DMS114 treated with DMSO at 0.1 percent for 48 hours (cell line): ENCODE data around the gene MAP2K2.
A peak's percentile ranks its signal among the peaks of the same experiment; 100 is the strongest.
"Not testable (repeated sequence)": the region's sequence is repeated elsewhere in the genome, so short reads cannot be mapped to it uniquely, and the experiment has no call there.

Source experiments
- DNase-seq: peaks from one replicate; lab custom pipeline; 2025; ENCODE audit not compliant: unreplicated experiment; lab: John Stamatoyannopoulos, UW

The MAP2K2 gene

DNA sequence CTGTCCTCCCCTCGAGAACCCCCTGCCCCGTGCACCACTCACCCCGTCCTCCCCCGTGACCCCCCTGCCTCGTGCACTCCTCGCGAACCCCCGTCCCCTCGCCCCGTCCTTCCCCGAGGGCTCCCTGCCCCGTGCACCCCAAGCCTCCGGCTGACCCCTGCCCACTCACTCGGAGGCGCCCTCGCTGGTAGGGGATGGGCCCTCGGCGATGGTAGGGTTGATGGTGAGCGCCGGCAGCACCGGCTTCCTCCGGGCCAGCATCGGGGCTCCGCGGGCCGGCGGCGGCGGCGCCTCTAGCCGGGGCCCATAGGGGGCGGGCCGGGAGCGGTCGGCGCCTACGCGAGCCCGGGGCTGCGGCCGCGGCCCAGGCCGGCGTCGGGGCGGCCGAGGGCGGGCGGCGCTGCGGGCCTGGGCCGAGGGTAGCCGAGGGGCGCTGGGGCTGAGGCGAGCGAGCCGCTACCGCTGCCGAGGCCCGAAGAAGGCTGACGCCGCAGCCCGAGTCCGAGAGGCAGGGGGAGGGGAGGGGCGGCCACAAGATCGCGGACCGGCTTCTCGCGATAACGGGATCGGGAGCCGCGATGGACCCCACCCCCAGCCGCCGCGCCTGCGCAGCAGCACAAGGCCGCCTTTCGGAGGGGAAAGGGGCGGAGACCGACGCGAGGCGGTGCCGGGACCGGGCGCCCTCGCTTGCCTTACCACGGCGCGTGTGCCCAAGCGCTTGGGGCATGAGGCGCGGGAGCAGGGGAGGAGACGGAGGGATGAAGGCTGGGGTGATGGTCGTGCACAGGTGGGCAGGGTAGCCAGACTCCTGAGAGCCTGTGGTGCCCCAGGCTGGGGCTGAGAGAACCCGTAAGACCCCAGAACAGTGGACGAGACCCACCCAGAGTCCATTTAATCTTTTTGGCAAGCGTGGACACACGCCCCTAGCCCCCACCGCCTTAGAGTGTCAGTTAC, at the start of gene MAP2K2:
Gene MAP2K2, minus strand, starts transcription at position 508 of the 954 bp plus-strand sequence. Its CDS starts 247 bp downstream, at position 261.
- DNase-seq, result peak; percentile 65

DNA sequence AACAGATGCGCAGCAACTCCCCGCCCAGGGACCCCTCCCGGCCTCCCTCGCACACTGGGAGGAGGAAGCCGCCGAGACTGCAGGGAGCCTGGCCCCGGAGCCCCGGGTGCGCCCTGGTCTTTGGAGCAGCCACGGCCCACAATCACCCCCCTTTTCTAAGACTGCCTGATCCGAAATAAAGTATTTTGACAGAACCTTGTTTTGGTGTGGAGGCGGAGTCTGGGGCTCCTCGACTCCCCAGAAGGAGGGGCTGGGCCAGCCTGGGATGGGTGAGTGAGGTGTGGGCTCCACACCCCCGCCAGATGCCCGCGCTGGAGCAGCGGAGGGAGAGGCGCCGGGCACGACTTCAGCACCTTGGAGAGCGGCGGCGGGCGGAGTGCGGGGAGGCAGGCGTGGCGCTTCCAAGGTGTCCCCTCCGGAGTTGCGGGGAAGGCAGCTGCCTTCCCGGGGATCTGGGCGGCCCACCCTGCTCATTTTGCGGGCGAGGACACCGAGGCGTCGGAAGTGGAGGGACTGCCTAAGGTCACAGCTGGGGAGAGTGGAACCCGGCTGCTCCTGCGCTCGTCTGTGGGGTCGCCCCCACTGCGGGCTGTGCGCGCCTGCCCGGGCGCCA, 49.0 kb upstream of the MAP2K2 start:
- DNase-seq, result no peak

GRCh38 chr19:4171676-4172075, 47.8 kb upstream of the MAP2K2 start:
- no peak for DNase-seq

GRCh38 chr19:4164262-4164661, 40.3 kb upstream of the MAP2K2 start:
- no peak for DNase-seq

- DNase-seq, result no peak
These were observed 37.6 kb upstream of the MAP2K2 start for GRCh38 chr19:4161415-4162077.

DNA sequence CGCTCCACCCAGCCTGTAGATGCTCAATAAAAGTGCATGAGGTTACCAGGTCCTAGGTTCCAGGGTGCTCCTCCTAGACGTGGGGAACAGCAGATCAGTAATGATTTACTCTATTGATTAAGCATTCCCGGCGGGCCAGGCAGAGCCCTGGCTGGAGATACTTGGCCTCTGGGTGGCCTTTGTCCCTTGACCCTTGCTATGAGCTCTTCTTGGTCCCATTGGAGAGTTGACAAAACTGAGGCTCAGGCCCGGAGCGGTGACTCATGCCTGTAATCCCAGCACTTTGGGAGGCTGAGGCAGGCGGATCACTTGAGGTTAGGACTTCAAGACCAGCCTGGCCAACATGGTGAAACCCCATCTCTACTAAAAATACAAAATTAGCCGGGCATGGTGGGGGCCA, 34.0 kb upstream of the MAP2K2 start:
- not testable (repeated sequence) for DNase-seq

DNA sequence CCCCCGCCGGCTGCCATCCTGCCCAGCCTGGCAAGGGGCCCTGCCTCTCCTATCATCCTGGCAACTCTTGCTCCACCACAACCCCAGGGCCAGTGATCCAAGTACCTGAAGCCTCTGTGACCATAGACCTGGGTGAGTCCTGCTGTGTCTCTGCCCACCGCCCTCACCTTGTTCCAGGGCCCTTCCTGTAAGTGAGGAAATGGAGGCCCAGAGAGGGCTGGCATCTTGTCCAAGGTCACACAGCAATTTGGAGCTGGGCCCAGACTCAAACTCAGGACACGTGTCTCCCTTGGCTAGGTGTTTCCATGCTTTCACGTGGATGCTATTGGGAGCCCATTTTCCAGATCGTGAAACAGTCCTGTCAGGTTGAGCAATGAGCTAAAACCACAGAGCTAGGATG, 33.2 kb upstream of the MAP2K2 start:
- no peak for DNase-seq

DNA sequence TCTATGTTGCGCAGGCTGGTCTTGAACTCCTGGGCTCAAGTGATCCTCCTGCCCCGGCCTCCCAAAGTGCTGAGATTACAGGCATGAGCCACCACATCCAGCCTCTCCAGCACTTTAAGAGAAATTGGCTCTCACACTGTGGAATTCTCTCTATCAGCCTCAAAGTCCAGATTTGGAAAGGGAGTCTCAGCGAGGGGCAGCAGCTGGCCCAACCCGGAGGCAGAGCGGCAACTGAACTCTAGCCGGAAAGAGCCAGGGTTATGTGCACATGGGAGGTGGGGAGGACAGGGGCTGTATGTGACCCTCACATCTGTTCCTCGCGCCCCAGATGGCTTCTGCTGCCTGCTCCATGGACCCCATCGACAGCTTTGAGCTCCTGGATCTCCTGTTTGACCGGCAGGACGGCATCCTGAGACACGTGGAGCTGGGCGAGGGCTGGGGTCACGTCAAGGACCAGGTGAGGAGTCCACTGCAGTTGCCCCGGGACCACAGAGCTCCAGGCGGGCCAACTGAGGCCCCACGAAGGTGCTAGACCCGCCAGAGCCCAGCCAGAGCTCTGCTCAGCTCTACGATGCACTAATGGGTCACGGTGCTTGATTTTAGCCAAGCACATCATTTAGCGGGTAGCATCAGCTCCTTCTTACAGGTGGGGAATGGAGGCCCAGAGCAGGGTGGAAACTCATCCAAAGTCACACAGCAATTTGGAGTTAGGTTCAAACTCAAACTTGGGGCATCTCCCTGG, 30.8 kb upstream of the MAP2K2 start:
- no peak for DNase-seq

- DNase-seq, result no peak
These were observed 28.5 kb upstream of the MAP2K2 start for GRCh38 chr19:4152241-4152998.

DNA sequence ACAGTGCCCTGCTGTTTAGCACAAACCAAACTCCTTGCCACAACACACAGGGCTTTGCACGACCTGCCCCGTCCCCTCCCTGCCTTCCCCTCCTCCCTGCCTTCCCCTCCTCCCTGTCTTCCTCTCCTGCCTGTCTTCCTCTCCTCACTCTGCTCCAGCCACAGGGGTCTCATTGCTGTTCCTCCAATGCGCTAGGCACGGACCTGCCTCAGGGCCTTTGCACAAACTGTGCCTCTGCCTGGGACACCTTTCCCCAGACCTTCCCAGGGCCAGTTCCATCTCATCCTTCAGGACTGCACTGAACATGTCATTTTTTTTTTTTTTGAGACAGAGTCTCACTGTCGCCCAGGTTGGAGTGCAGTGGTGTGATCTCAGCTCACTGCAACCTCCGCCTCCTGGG, 27.7 kb upstream of the MAP2K2 start:
- no peak for DNase-seq

- no peak for DNase-seq
These were observed 25.8 kb upstream of the MAP2K2 start for GRCh38 chr19:4149518-4150288.

DNA sequence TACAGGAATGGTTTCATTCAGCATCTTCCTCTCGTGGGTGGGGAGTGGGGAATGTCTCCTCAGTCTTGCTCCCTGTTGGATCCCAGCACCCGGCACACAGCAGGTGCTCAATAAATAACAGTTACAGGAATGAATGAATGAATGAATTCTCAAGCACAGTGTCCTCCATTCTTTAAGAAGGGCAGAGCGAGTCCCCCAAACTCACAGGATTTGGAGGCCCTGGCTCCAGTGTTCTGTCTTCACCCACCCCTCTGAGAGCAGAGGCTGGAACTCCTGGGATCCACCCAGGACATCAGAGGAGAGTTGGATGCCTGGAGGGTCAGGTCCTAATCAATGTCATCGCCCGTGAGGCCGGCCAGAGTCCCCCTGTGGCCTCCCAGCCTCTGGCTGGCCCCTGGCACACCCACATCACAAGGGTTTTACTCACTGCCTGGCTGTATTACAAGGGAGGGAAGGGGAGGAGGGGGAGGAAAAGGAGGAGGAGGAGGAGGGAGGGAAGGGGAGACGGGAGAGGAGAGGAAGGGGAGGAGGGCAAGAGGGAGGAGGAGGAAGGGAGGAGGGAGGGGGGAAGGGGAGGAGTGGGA, 20.8 kb upstream of the MAP2K2 start:
- DNase-seq, result no peak

DNA sequence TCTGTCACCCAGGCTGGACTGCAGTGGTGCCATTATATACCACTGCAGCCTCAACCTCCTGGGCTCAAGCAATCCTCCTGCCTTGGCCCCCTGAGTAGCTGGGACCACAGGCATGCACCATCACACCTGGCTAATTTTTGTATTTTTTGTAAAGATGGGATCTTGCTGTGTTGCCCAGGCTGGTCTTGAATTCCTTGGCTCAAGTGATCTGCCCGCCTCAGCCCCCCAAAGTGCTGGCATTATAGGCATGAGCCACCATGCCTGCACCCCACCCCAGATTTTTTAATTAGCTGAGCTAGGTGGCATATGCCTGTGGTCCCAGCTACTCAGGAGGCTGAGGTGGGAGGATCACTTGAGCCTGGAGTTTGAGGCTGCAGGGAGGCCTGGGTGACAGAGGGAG, 19.0 kb upstream of the MAP2K2 start:
- not testable (repeated sequence) for DNase-seq

DNA sequence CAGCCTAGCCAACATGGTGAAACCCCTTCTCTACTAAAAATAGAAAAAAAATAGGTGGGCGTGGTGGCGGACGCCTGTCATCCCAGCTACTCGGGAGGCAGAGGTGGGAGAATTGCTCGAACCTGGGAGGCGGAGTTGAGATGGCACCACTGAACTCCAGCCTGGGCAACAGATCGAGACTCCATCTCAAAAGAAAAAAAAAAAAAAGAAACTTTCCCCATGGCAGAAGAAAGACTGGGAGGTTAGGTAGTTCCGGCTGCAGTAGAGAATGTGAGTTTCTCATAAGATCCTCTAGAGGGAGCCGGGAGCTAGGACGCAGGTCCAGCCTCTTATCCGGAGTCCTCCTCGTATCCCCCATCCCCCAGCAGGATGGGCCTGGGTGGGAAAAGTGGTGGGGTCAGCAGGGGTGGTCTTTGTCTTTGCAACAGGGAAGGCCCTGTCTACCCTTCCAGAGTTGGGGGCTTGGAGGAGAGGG, 16.4 kb upstream of the MAP2K2 start:
- DNase-seq, result peak; percentile 60

GRCh38 chr19:4139614-4140236, 15.8 kb upstream of the MAP2K2 start:
- peak; percentile 17 for DNase-seq

GRCh38 chr19:4138445-4138844, 14.5 kb upstream of the MAP2K2 start:
- no peak for DNase-seq

GRCh38 chr19:4136680-4137088, 12.8 kb upstream of the MAP2K2 start:
- no peak for DNase-seq

- DNase-seq, result not testable (repeated sequence)
These were observed 11.5 kb upstream of the MAP2K2 start for GRCh38 chr19:4135386-4135785.

DNA sequence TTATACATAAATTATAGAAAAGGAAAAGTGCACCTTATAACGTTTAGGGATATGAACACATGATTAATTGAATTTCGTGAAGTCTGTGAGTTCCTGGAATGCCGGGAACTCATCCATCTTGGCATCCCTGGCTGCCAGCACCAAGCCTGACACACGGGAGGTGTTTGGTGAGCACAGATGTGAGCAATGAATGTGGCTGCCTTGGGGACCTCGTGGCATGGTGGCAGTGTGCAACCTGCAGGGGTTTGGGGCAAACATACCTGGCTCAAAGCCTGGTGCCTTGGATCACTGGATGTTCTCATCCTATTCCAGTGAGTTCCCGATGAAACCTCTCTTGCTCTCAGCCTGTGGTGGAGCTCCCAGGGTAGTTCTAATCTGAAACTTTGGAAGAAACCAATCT, 10.4 kb upstream of the MAP2K2 start:
- DNase-seq, result no peak
